Measurements from ENCODE around the gene DPY19L1.
"Not testable (repeated sequence)": the region's sequence is repeated elsewhere in the genome, so short reads cannot be mapped to it uniquely, and the experiment has no call there.

GRCh38 chr7:35003177-35003650 is 34.1 kb downstream of the DPY19L1 start:
- not testable (repeated sequence) for TF ChIP-seq CTCF (conservative IDR thresholded peaks at IDR 0.05; ENCODE audit: low read length); EZH2phosphoT487 (IDR thresholded peaks at IDR 0.05; ENCODE audit: borderline replicate concordance, low read depth, low read length)

Measured in OCI-LY7 (cell line).